NCI-H2227 (cell line): ENCODE measurements around the gene ARHGAP42.
"Not testable (repeated sequence)": the region's sequence is repeated elsewhere in the genome, so short reads cannot be mapped to it uniquely, and the experiment has no call there.

Source experiments
- DNase-seq: peaks from one replicate; lab custom pipeline; 2025; ENCODE audit not compliant: unreplicated experiment; lab: John Stamatoyannopoulos, UW

ARHGAP42 gene

GRCh38 chr11:100719809-100720221 is 32.7 kb downstream of the ARHGAP42 start:
- DNase-seq, result no peak

DNA sequence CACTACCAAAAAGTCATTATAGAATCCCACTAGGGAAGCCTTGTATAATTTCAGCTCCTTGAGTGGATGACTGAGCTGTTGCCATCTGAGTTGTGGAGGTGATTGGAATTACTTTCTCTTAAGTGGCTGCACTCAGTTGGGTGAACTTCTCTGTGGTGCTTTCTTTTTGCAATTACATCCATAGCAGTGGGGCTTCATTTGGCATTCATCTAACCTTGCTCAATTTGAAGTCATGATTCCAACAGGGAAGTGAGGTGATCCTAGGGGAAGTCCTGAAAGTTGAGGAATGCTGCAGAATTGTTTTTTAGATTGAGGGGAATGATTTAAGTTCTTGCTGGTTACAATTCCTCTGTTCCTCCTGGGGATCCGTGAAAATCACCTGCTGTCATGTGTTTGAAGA is 39.6 kb downstream of the ARHGAP42 start:
- no peak for DNase-seq

- DNase-seq, result no peak
Observed at GRCh38 chr11:100727410-100727809, 40.3 kb downstream of the ARHGAP42 start.

DNA sequence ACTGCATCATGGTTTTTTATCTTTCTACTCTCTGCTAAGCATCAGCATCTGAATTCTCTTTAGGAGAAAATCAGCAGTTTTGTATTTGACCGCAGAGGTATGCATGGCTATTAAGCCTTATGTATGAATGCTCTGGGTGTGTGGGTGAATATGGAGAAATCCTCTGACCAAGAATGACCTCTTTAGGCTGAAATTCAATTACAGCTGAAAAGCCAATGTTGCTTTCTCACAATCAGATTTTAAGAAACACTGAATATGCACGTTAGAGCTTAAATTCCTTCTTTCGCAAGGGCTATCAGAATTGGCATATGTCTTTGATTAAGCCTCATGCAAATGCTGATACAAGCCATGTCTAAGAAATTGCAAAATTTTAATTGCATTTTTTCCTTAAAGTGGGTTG is 43.2 kb downstream of the ARHGAP42 start:
- DNase-seq, result no peak

GRCh38 chr11:100731471-100731870 is 44.4 kb downstream of the ARHGAP42 start:
- DNase-seq, result no peak

DNA sequence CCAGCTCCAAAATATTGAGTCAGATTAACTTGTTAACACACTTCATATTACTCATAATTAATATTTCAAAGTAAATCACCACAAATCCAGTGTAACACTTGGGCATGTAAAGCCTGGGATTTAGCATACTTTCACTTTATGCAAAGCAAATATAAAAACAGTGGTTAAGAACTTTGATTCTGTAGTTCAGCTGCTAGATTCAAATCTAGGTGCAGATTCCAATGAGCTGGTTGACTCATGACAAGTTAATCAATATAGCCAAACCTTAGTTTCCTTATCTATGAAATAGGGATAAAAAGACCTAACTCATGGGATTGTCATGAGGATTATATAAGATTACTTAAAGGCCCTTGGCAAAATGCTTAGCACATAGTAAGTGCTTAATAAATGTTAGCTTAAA is 45.9 kb downstream of the ARHGAP42 start:
- DNase-seq, result no peak

DNA sequence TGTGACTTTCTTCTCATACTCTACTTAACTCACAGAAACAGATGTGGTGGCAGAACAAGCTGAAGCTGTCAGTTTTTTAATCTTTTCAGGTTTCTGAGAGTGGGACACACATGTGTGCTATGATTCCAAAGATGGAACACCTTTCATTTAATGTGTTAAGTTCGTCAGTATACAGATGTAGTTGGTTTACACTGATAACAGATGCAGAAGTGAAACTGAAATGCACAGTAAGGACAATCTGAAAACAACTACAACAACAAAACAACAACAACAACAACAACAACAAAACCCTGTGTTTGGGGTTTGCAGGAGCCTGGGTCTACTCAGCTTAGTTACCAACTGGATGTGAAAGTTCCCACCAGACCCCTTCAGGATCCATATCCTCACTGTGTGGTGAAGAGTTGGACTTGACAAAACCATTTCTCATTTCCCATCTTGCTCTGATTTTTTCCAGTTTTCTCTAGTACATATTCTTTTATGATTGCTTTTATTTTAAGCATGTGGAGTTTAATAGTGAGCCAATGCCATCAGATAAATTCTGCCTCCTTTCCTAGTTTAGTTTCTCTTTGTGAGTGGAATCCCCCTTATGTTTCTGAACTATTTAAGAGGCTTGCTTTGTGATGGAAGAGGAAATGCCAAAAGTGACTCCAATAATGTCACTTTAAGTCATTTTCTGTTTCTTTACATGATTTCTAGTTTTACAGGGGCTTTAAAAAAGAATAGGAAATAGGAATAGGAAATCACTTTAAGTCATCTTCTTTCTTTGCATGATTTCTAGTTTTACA is 47.8 kb downstream of the ARHGAP42 start:
- no peak for DNase-seq

DNA sequence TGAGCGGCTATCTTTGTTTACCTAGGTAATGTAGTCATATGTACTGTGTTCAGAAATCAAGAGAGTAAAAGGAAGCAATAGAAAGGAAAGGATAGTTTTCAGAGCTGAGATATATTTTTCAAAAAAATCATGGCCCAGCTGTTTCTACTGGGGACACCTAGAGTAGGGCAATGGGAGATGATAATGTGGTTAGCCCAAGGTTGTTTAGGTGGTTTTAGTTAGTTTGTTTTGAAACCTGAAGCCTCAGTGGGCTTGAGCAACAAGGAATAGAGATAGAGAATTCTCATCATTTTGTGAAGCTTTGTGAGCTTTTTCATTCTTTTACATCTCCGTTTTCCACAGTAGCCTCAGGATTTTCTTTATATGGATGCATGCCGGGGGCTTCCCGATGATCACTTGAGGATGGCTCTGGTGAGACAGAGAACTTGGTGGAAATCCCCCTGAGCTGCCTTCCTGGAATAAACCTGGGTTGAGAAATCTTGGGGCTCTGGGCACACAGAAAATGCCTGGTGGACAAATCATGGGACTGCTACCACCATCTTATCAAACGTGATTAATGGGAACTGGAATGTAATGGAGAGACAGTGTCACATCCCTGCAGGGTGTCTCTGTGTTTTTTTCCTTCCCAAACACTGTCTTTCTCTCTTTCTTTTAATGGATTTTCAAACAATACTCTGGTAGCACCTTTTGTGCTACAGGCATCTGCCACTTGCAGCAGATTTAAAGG is 49.0 kb downstream of the ARHGAP42 start:
- DNase-seq, result no peak

- DNase-seq, result no peak
Observed at GRCh38 chr11:100738701-100739270, 51.7 kb downstream of the ARHGAP42 start.

DNA sequence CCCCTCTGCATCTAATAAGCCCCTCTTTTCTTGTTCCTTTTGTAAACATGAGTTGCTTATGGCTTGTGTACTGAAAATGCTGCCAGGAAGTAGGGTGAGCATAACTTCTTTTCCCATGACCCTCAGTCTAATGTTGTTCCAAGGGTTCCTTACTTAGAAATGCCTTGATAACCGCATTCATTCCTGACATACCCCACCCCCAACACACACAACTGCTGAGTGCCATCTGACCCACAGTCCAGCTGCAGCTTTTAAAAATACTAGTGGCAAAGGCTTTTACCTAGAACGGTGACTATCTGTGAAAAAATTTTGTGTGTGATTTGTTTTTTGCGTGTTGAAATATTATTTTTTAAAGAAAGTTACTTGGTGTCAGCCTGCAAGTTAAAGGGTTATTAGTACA is 52.6 kb downstream of the ARHGAP42 start:
- no peak for DNase-seq

DNA sequence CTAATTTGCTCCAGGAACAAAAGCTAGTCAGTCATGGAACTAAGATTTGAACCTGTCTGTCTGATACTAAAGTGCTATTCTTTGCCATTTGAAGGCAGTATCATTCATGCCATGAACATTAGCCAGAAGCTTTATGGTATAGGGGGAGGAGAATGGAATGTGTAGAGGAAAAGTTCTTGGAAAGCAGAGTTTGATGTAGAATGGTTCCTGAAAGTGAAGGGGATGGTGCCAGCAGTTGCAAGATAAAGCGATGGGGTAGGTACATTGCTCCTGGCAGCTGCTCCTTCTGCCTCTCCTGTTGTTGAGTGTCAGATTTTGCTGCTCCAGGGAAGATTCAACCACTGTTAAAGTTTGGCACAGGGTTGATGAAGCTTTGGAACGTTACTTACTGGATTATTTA is 53.4 kb downstream of the ARHGAP42 start:
- DNase-seq, result no peak

GRCh38 chr11:100741866-100742625 is 55.0 kb downstream of the ARHGAP42 start:
- no peak for DNase-seq

DNA sequence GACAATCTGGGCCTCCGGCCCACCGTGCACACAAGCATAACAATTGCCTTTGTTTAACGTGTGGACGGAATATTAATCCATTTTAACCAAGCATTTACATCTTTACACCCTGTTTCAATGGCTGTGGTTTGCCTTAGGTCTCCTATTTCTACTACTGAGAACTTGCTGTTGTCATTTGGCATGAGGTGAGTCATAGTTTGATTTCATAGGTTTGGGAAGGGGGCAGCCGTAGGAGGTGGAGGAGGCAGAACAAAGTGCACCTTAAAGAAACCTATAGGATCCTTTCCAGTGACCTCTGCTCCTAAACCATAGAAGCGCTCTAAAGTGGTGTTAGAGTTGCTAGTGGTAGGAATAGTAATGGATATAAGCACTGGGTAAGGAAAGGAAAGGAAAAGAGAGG is 59.4 kb downstream of the ARHGAP42 start:
- no peak for DNase-seq

DNA sequence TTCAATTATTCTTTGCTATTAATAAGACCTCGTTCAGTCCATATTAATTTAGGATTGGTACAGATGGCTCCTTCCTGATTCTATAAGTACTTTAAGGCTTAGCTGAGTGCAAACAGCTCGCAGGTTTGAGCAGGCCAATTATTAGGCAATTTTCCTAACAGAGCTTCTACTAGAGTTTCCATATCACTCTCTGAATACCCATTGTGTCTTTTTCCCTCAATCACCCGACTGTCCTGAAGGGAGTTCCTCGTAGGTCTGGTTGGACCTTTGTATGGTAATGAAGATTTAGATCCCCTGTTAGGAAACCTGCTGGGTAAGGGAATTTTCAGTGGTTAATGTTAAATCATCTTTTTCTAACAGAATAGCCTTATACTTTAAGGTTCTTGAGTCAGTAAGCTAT is 61.1 kb downstream of the ARHGAP42 start:
- no peak for DNase-seq

DNA sequence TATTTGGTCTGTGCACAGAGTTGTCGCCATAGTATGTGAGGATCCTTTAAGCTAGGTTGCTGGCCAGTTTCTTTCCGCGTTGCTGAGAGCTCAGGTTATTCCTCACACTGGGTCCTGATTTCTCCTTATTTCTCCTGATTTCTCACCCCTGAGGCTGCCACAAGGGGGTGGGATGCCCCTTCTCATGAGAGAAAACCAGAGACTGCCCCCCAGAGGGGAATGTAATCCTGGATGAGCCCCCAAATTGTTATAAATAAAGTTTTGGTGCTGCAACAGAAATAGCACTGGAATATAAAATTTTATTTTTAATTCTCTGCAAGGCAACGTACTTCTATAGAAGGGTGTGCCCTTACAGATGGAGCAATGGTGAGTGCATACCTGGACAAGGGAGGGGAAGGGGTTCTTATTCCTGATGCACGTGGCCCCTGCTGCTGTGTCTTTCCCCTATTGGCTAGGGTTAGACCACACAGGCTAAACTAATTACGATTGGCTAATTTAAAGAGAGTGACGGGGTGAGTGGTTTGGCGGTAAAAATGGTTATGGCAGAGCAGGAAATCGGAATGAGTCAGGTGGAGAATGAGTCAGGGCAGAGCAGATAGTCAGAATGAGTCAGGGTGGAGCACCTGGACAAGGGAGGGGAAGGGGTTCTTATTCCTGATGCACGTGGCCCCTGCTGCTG is 62.9 kb downstream of the ARHGAP42 start:
- not testable (repeated sequence) for DNase-seq

DNA sequence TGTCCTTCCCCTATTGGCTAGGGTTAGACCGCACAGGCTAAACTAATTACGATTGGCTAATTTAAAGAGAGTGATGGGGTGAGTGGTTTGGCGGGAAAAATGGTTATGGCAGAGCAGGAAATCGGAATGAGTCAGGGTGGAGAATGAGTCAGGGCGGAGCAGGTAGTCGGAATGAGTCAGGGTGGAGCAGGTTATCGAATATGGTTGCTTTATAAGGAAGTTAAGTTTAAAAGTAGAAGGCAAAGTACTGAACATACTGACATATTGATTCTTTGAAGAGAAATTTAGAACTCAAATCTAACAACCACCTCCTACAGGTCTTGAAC is 63.4 kb downstream of the ARHGAP42 start:
- not testable (repeated sequence) for DNase-seq

DNA sequence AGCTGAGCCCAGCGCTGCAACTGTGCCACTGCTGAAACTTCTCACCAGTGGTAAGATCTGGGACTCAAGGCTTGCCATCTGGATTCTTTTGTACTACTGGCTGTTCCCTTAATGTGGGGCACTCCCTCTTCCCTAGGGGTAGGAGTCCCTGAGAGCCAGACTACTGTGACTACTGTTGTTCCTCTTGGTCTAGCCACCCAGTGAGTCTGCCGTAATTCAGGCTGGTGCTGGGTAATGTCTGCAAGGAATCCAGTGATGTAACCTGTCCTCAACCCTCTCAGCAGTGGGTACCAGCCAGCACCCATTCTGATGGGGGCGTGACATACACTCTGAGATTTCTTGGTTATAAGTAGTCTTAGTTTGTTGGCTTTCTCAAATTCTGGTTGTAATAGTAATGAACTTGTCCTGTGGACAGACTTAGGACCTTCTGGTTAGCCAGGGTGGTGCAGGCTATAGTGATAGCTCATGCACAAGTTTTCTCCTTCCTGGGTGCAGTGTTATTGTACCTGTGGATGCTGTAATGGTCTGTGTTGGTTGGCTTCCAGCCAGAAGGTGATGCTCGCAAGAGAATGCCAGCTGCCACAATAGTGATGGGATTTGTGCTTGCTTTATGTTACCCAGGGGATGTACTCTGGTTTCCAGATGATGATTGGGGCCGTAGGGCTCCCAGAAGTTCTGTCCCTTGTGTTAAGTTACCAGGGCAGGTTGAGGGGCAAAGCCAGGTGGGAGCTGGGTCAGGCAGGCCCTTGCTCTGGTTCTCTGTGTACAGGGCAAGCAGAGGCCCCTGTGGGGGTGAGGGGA is 65.5 kb downstream of the ARHGAP42 start:
- no peak for DNase-seq

- DNase-seq, result no peak
Observed at GRCh38 chr11:100753172-100753543, 66.1 kb downstream of the ARHGAP42 start.

DNA sequence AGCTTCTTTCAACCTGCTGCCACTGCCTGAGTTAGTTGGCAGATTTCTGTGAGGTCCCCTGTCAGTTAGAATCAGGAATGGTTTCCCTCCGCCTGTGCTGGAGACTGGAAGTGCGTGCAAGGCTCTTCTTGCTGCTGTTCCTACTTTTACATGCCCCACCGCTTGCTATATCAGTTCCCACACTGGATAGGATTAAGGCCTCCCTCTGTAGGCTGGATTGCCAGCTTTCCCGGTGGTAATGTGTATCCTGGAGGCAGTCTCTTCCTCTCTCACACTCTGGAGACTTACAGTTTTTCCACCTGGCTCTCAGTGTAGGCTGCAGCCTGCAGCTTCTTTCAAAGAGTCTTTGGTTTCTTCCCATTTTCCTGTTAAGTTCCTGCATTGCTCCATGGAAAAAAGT is 66.5 kb downstream of the ARHGAP42 start:
- no peak for DNase-seq

DNA sequence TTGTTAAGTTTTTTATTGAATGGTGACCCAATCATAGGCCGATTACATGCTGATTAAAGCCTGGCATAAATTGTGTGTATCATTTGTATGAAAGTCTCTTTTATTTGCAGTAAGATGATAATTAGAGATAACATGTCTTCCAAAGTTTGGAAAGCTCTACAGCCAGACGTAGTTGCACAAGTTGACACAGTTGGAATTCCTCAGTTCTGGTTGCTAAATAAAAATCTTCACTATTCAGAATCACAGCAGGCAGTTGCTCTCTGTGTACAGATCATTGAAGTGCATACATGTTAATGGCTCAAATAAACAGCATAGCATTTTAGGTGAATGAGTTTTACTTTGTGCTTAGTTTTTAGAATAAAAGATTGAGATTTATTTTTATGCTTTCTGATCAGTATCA is 69.5 kb downstream of the ARHGAP42 start:
- DNase-seq, result no peak
